Measurements from ENCODE around the gene MPST. TPM values are rescaled to one million over a fixed set of nuclear protein-coding genes. Genes with fewer than 3 reads are reported as not detected.

The MPST gene
- total RNA-seq, 2 experiments from 2014 or later = 15.6 to 18.8 TPM

- Mint-ChIP-seq H3K4me1 (peaks cover 16% of the 10 kb centered on the region), H3K9me3 (no peaks in the 10 kb centered on the region), H3K27ac (peak overlapping the region; percentile 86), H3K27me3 (peaks cover 4% of the 10 kb centered on the region), H3K36me3 (ENCODE audit: low read depth) (peaks cover 2% of the 10 kb centered on the region), H3K4me3 (peak overlapping the region; percentile 86)
- no peak for DNase-seq
- ChIA-PET CTCF (interaction anchor here (1.4 kb wide), 1 partner anchor 10 kb away, joined by 10 read pairs; no protein-coding TSS in a partner anchor), POLR2A (no interaction called here)
Measured at GRCh38 chr22:37020192-37020479, 594 bp downstream of the MPST start.

GRCh38 chr22:37021041-37021440 is 1.5 kb downstream of the MPST start:
- Mint-ChIP-seq H3K4me3 (peak overlapping the region; percentile 86), H3K27ac (no peak overlapping the region), H3K36me3 (ENCODE audit: low read depth) (peaks cover 2% of the 10 kb centered on the region), H3K9me3 (no peaks in the 10 kb centered on the region), H3K27me3 (peaks cover 4% of the 10 kb centered on the region), H3K4me1 (peaks cover 16% of the 10 kb centered on the region)
- DNase-seq = no peak
- ChIA-PET POLR2A (no interaction called here), CTCF (interaction anchor here (1.4 to 2.2 kb wide), 3 partner anchors 9 to 24 kb away, joined by 7 to 12 read pairs (median 10); no protein-coding TSS in a partner anchor)

GRCh38 chr22:37021710-37022482 is 2.4 kb downstream of the MPST start:
- ChIA-PET CTCF (interaction anchor here (0.6 to 2.2 kb wide), 4 partner anchors 10 to 263 kb away, joined by 3 to 12 read pairs (median 5); no protein-coding TSS in a partner anchor), POLR2A (no interaction called here)
- H3K27ac Mint-ChIP-seq = peak overlapping the region; percentile 46
- no peaks in the 10 kb centered on the region for H3K9me3 Mint-ChIP-seq
- DNase-seq = peak; percentile 60
- H3K27me3 Mint-ChIP-seq = peaks cover 4% of the 10 kb centered on the region
- peak overlapping the region; percentile 35 for H3K4me3 Mint-ChIP-seq
- H3K36me3 Mint-ChIP-seq (ENCODE audit: low read depth) = peaks cover 2% of the 10 kb centered on the region
- peaks cover 16% of the 10 kb centered on the region for H3K4me1 Mint-ChIP-seq

GRCh38 chr22:37022483-37023337 is 3.2 kb downstream of the MPST start:
- H3K4me3 Mint-ChIP-seq = no peak overlapping the region
- no peak overlapping the region for H3K27ac Mint-ChIP-seq
- H3K27me3 Mint-ChIP-seq = peaks cover 4% of the 10 kb centered on the region
- H3K9me3 Mint-ChIP-seq = no peaks in the 10 kb centered on the region
- H3K36me3 Mint-ChIP-seq (ENCODE audit: low read depth) = peaks cover 2% of the 10 kb centered on the region
- no peak for DNase-seq
- ChIA-PET POLR2A (no interaction called here), CTCF (interaction anchor here (0.6 to 2.2 kb wide), 4 partner anchors 10 to 264 kb away, joined by 3 to 12 read pairs (median 5); no protein-coding TSS in a partner anchor)
- H3K4me1 Mint-ChIP-seq = peaks cover 16% of the 10 kb centered on the region

- ChIA-PET CTCF (no interaction called here), POLR2A (no interaction called here)
Measured at GRCh38 chr22:37023743-37024338, 4.3 kb downstream of the MPST start.

GRCh38 chr22:37024339-37025157 is 5.0 kb downstream of the MPST start:
- H3K4me1 Mint-ChIP-seq = peaks cover 16% of the 10 kb centered on the region
- POLR2A ChIA-PET = no interaction called here
- H3K9me3 Mint-ChIP-seq = no peaks in the 10 kb centered on the region
- H3K27me3 Mint-ChIP-seq = peaks cover 2% of the 10 kb centered on the region
- no peak for DNase-seq
- H3K4me3 Mint-ChIP-seq = no peak overlapping the region
- CTCF ChIA-PET = interaction anchor here (1.3 to 2.0 kb wide), 2 partner anchors 27 to 47 kb away, joined by 3 to 5 read pairs; partner anchors contain the start of gene KCTD17
- H3K36me3 Mint-ChIP-seq (ENCODE audit: low read depth) = peaks cover 2% of the 10 kb centered on the region
- no peak overlapping the region for H3K27ac Mint-ChIP-seq

More at GRCh38 chr22:37023743-37024338, 4.3 kb downstream of the MPST start:
- peaks cover 16% of the 10 kb centered on the region for H3K4me1 Mint-ChIP-seq
- no peaks in the 10 kb centered on the region for H3K9me3 Mint-ChIP-seq
- no peak for DNase-seq
- peaks cover 2% of the 10 kb centered on the region for H3K36me3 Mint-ChIP-seq (ENCODE audit: low read depth)
- no peak overlapping the region for H3K4me3 Mint-ChIP-seq
- H3K27me3 Mint-ChIP-seq = peaks cover 2% of the 10 kb centered on the region
- H3K27ac Mint-ChIP-seq = no peak overlapping the region

GRCh38 chr22:37025500-37026070 is 6.0 kb downstream of the MPST start:
- ChIA-PET CTCF (interaction anchor here (0.8 to 2.0 kb wide), 7 partner anchors 9 to 56 kb away, joined by 3 to 5 read pairs (median 3); partner anchors contain the start of gene KCTD17), POLR2A (no interaction called here)
- Mint-ChIP-seq H3K4me1 (peaks cover 7% of the 10 kb centered on the region), H3K27ac (no peak overlapping the region), H3K36me3 (ENCODE audit: low read depth) (peaks cover 2% of the 10 kb centered on the region), H3K4me3 (no peak overlapping the region), H3K9me3 (no peaks in the 10 kb centered on the region), H3K27me3 (peaks cover 2% of the 10 kb centered on the region)
- DNase-seq = no peak

GRCh38 chr22:37026325-37026724 is 6.8 kb downstream of the MPST start:
- Mint-ChIP-seq H3K27ac (no peak overlapping the region), H3K27me3 (no peaks in the 10 kb centered on the region), H3K4me1 (peaks cover 6% of the 10 kb centered on the region), H3K36me3 (ENCODE audit: low read depth) (peaks cover 2% of the 10 kb centered on the region), H3K4me3 (no peak overlapping the region), H3K9me3 (no peaks in the 10 kb centered on the region)
- ChIA-PET CTCF (interaction anchor here (0.8 to 2.0 kb wide), 6 partner anchors 9 to 56 kb away, joined by 3 to 5 read pairs (median 4); no protein-coding TSS in a partner anchor), POLR2A (no interaction called here)
- no peak for DNase-seq

- CTCF ChIA-PET = interaction anchor here (0.7 to 1.4 kb wide), 3 partner anchors 23 to 684 kb away, joined by 3 read pairs; no protein-coding TSS in a partner anchor
- no peak overlapping the region for H3K27ac Mint-ChIP-seq
Measured at GRCh38 chr22:37027556-37027955, 8.0 kb downstream of the MPST start.

GRCh38 chr22:37028692-37029674 is 9.4 kb downstream of the MPST start:
- DNase-seq = no peak
- no peaks in the 10 kb centered on the region for H3K27me3 Mint-ChIP-seq
- CTCF ChIA-PET = interaction anchor here (0.8 to 2.0 kb wide), 3 partner anchors 9 to 51 kb away, joined by 3 to 10 read pairs (median 3); no protein-coding TSS in a partner anchor
- POLR2A ChIA-PET = interaction anchor here (0.6 to 0.7 kb wide), 2 partner anchors 12 to 1653 kb away, joined by 3 to 7 read pairs; partner anchors contain the start of gene TOMM22
- peaks cover 2% of the 10 kb centered on the region for H3K36me3 Mint-ChIP-seq (ENCODE audit: low read depth)
- no peak overlapping the region for H3K4me3 Mint-ChIP-seq
- no peak overlapping the region for H3K27ac Mint-ChIP-seq
- H3K9me3 Mint-ChIP-seq = no peaks in the 10 kb centered on the region
- H3K4me1 Mint-ChIP-seq = no peaks in the 10 kb centered on the region

More at GRCh38 chr22:37027556-37027955, 8.0 kb downstream of the MPST start:
- Mint-ChIP-seq H3K9me3 (no peaks in the 10 kb centered on the region), H3K27me3 (no peaks in the 10 kb centered on the region), H3K36me3 (ENCODE audit: low read depth) (peaks cover 2% of the 10 kb centered on the region), H3K4me3 (no peak overlapping the region), H3K4me1 (no peaks in the 10 kb centered on the region)
- no peak for DNase-seq
- POLR2A ChIA-PET = no interaction called here

Data from activated CD4-positive, alpha-beta T cell treated with anti-CD3 and anti-CD28 coated beads, Interleukin-2, amount 10 ng/mL, durations not matched to agents 7 days and 5 days (primary cell).